ENCODE measurements around the gene EFEMP1. TPM values are rescaled to one million over a fixed set of nuclear protein-coding genes. Genes with fewer than 3 reads are reported as not detected.

The EFEMP1 gene, protein sequence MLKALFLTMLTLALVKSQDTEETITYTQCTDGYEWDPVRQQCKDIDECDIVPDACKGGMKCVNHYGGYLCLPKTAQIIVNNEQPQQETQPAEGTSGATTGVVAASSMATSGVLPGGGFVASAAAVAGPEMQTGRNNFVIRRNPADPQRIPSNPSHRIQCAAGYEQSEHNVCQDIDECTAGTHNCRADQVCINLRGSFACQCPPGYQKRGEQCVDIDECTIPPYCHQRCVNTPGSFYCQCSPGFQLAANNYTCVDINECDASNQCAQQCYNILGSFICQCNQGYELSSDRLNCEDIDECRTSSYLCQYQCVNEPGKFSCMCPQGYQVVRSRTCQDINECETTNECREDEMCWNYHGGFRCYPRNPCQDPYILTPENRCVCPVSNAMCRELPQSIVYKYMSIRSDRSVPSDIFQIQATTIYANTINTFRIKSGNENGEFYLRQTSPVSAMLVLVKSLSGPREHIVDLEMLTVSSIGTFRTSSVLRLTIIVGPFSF
- total RNA-seq: 2.8 TPM

DNA sequence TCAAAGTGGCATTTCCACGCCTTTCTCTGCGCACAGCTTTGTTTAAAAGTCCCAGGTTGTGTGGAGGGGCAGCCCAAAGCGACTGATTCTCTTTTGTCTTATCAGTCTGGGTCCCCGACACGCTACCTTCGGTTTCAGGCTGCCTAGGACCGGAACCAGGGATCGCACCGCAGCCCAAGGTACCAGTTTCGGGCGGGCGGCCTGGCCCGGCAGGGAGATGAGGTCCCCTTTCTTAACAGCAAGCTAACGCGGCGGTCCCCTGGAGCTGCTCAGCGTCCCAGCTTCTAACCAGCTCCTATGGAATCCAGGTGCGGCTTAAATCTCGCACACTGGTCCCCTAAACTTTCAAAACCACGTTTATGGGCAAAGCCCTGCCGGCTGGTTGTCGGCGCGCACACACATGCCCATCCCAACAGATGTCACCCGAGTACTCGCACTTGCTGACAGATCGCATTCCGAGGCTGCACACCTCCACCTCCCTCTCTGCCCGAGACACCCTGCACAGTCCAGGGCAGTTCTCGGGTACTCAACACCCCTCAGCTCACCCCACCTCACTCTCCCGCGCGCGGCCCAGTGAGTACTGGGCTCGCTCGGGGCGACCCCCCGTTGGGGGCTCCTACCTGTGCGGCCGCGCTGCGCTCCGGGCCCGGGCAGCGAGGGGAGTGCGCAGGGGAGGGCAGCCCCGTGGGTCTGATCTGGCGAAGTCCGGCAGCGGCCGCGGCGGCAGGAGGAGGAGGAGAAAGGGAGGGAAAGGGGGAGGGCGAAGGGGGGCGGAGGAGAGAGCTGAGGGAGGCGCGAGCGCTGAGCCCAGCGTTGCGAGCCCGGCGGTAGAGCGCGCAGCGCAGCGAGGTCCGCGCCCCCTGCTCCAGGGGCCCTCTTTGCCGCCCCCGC lies at the start of gene EFEMP1:
EFEMP1 (minus strand) TSS at position 692 of the 891 bp plus-strand sequence. CDS start 1,342 bp downstream, outside the sequence.
- DNase-seq: no peak

DNA sequence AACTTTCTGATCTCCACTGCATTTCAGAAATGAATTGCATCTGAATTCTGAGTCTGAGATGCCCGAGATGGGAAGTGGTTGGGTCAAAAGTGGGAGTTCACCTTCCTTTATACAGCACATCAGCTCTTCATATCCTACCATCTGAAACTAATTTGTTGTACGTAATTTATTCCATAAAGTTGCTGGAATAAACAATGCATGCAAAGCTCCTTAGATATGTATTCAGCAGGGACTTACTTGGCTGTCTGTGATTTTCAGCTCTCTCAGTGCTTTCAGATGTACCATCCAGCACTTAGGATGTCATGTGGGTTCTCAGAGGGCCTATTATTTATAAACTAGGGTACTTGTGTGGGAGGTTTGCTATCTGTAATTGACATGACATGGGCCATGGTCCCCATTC lies 46.9 kb upstream of the EFEMP1 start:
- DNase-seq: no peak

DNA sequence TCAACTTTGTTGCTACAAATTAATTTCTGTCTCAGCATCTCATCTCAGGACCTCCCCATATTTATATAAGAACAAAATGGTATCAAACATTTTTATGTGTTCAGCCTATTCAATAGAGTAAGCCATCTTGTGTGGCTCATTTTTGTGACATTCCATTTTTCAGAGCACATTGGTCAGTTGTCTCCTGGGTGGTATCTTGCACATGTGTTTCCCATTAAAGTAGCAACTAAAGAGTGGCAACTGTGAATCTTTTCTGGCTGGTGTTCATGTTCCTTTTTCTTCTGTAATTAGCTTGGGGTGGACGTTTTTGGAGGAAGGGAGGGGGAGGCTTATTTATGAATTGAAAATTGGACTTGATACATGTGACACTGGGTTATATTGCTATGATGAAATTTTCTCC lies 45.4 kb upstream of the EFEMP1 start:
- DNase-seq: no peak

DNA sequence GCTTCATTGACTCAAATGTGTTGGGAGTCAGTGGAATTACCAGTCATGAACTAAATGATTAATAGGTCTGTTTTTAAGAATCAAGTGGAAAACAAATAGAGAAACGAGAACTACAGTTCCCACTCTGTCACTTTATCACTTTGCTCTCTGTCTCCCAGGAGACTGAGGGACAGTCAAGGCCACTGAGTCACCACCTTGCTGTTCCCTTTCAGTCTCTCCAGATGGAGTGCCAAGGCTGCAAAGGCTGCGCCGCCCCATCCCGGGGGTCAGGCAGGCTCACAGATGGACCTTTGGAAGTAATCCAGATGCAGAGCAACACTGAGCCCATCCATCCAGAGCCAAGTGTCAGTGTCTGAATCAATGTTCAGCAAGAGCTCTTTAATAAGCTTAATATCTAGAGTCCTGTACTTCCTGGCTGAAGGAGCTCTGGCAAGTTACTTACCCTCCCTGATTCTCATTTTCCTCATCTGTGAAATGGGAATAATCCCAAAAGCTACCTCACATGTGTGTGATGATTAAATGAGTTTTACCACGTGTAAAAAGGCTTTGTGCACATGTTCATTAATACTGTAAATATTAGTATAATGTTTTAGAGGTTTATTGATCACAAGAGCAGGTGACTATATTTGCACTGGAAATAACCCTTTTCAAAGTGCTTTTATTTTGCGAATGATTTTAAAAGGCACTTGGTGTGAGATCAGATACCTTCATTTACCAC lies 43.0 kb upstream of the EFEMP1 start:
- peak; percentile 10 for DNase-seq

DNA sequence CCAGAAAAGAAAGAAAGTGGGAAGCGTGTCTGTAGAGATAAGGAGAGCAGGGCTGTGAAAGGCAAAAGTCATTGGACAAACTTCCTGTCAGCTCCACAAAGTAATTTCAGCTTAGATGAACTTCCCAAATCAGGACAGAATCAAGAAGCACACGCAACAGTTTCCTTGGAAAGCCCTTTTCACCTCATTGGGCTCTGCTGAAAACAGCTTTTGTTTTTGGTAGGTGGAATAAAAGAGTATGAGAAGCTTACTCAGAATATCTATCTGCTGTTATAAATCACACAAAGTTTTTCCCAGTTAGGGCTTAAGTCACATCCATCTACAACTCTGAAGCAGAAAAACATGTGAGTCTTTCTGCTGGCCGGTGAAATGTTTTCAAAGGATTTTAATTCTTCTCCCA lies 42.4 kb upstream of the EFEMP1 start:
- DNase-seq: no peak

DNA sequence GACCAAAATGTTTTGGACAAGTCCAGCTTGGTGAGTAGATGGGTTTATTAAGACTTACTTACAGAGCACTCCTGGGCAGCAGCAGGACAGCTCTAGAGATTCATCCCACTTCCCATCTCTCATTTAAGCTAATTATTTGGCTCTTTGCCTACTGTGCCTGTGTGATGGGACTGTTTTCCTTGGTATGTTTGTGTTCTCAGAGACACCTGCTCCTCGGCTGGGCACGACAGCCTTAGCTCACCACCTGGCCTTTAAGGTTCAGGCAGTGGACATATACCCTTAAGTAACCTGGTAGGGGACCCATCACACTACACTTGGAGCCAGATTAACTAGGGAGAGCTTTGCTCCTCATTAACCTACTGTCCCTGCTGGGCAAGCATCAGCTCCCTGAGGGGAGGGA lies 41.7 kb upstream of the EFEMP1 start:
- no peak for DNase-seq

DNA sequence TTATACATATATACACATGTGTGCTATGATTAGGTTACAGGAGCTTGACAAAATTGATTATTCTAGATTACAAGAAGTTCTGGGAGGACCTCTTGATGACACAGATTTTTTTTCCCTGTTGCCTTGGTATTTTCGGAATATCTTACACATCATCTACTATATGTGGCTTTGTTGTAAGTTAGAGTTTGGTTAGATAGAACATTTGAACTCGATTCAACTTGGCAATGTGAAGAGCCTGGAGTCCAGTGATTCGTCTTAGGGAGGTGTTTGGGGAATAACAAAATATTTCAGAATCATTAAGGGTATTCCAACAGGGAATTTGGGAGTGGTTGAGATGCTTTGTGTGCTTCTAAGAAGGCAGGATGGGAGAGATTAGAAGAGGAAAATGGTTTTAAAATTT lies 39.3 kb upstream of the EFEMP1 start:
- DNase-seq: no peak

DNA sequence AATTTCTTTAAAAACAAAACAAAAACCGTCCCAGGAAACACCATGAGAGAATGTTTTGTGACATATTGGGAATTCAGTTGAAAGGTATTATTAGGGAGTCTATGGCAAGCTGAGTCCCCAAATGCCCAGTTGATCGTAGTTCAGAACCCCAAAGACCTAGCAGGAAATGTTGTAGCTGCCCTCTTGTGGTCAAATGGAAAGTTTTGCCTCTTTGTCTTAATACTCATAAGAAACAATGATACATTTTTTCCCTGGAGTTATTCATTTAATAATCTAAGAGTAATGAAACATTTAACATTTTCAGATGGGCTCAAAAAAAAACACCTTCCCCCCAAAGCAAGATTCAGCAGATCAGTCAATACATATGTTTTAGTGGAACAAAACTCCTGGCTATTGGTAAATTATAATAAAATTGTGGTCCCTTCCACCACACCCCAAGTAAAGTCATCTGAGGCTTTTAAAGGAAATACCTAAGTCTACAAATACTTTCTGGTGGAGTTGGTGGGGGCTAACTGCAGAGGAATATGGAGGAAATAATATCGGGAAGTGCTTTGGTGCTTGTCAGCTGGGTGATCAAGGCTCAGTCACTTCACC lies 37.8 kb upstream of the EFEMP1 start:
- DNase-seq: no peak

DNA sequence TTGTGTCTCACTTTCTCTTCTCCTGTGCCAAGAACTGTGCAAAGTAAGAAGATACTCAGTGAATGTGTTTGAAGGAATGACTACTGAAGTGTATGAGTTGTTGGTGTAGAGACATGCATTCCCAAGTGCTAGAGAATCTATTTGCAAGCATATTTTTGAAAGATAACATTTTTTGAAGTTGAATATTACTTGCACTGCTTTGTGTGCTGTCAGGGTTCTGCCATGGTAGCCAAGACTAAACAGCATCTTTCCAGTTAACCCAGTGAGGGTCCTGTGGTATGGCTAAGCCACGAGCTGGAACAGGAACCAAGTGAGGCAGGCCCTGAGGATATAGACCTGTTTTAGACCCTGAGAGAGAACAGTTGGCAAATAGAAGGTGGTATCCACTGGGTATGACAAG lies 35.2 kb upstream of the EFEMP1 start:
- DNase-seq: no peak

DNA sequence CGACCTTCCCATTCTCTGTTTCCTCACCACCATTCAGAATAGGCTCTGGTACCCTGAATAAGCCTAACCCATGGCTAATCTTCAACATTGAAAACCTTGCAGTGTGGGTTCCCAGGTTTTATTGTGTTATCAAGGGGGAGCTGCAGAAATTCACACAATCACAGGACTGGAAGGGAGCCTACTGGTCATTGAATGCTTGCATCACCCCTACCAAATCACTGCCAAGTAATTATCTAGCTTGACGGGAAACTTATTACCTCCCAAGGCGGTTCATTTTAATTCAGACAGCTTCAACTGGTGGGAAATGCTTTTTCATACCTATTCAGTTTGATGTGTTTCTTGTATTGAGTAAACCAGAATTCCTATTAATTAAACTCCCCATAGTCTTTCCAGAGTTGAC lies 33.6 kb upstream of the EFEMP1 start:
- no peak for DNase-seq

DNA sequence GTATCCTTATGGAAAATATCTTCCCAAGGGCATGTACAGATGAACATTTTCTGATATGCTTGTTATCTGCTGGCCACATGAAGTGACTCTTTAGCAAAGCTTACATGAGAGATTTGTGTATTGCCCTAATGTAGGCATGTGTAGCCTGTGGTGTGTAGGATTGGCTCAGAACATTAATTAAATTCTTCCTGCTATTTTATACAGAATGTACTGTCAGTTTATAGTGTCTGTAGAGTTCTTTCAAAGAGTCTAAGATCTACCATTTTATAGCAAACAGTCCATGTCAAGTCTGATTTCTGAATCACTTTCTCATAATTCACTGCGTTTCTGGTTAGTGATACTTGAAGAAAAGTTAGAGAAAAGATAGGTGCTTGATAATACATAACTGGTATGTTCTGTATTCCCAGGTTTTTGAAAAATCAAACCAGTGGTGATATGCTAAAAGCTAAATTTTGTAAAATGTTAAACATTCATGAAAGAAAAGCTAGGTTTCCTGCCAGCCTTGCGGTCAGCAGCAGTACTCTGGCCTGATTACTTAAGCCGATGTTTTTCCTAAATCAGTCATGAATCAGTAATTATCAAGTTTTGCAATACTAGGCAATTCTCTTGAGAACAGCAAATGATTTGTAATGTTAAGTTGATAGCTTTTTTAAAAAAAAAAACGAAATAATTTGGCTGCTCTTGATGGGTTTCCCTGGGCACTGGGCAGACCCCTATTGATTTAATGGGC lies 30.9 kb upstream of the EFEMP1 start:
- no peak for DNase-seq

DNA sequence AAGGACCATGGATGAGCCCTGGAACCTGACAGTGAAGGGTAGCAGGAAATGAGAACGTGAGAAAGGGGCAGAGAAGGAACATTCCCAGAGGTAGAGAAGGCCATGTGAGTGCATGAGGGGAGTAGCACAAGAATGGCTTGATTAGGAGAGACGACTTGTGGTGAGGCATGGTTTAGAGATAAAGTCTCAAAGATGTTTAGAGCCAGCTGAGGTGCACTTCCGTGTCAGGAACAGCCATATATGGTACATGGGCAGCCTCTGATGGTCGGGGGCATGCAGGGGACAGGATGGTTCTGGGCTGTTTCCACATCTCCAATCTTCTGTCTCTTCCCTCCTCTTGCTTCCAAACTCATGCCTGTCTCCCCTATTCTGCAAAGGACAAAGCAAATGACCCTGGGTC lies 28.8 kb upstream of the EFEMP1 start:
- no peak for DNase-seq

DNA sequence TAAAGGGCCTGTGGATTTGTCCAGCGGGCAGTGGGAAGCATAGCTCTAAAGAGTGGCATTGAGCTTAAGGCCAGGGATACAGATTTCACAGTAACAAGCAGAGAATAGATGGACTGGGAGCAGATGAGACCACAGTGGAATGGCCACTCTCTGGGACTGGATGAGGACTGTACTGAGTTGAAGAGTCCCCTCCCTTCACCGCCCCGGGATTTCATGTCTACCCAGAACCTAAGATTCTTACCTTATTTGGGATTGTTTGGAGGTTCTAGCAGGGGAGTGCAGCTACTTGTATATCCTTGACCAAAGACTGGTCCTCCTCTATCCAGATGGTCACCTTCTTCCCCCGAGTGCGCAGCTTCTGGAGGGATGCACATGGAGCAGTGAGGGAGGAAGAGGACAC lies 28.0 kb upstream of the EFEMP1 start:
- no peak for DNase-seq

DNA sequence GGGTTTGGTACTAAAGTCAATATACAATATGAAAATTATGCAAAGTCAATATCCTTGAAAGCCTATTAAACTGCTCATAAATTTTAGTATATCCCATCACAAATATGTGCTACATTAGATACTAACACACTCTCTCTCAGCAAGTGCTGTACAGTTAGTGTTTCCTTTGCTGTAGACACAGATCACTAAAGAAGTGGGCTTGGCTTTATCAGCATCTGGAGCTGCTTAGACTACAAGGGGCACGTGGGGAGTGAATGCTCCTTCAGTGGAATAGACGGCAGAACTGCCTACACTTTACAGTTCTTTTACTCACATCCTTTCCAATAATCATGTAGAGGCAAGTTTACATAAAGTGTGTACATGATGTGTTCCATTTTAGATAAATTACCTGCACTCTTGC lies 26.0 kb upstream of the EFEMP1 start:
- DNase-seq: no peak

DNA sequence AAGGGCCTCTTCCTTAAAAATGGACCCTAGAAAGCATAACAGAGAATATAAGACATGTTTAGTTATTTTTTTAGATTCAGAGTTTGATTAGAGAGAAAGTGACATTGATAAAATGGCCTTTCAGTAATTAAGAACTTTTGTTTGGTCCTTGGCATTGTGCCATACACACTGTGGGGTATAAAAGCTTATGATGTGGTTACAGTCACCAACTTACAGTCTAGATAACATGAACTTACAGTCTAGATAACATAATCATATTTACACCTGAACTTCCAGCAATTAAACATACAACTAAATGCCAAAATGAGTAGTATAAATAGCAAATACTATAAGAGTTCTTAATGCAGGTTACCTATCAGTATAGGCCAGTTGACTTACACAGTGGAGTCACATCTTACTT lies 25.6 kb upstream of the EFEMP1 start:
- no peak for DNase-seq

DNA sequence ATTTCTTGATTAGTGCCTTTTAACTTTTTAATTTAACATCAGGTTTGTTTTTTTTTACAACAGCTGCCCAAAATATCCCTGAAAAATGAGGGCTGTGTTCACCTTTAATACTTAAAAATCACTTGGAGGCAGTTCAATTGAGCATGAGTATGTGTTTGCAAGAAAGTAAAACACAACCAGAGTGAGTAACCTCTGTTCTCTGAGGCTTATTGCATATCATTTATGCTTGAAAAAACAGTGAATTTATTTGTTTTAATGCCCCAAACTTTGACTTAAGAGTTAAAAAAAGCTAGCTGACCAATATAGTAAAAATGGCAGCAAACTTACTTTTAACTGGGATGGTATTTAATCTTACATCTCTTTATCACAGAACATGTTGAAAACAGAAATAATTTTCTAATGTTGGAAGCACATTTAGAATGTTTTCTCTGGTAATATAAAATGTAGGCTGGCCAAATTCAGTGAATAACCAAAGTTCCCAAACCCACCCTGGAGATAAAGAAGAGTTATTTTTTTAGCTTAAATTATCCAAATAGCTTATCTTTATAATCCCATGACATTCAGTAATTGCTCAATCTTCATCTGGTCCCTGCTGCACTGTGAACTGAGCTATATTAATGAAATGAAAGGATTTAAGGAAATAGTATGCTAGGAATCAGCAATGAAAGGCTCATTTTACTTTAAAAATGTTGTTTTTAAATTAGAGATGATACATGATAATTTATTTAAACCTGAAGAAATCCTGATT lies 24.8 kb upstream of the EFEMP1 start:
- no peak for DNase-seq

DNA sequence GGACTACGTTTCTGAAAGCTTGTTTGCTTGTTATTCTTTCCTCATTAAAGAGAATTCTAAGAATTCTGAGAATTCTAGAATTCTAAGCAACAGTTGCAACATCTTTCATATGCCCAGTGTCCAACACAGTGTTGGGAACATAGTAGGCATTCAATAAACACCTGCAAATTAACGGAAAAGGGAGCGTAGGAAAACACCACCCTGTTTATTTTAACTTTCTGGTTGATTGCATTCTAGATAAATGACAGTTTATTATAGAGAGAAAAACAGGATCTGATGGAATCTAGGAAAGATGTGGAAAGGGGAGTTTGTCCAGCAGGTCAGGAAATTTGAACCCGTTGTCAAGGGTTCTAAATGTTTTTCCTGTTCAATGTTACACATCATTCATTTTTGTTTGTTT lies 24.2 kb upstream of the EFEMP1 start:
- no peak for DNase-seq

DNA sequence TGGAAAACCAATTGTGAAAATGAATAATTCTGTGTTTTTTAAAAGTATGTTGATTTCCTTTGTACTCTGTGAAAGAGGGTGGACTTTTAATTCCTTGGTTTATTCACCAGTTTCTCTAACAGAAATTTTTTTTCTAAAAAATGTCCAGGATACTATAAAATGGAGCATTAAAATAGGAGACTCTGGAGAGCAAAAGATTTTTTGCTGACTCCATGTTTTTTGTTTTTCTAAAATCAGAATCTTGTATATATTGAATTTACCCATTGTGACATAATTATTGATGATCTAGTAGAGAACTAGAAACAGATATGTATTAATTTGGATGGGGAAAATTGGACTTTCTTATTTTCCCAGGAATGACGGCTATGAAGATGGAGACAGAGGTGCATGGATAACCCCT lies 23.2 kb upstream of the EFEMP1 start:
- no peak for DNase-seq

DNA sequence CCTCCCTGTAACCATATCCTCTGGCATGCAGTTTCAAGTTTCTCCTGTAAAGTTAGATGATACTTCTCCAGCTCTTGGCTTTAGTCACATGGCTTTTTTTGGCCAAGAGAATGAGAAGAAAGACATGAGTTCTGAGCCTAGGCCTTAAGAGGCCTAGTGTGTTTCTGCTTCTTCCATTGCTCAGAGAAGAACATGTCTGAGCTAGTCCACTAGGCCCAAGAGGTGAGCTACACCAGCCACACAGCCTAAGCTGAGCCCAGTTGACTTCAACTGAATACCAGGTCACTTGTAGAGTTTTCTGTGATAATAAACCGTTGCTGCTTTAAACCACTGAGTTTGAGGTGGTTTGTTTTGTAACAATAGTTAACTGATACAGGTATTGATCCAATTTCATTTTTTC lies 19.9 kb upstream of the EFEMP1 start:
- no peak for DNase-seq

DNA sequence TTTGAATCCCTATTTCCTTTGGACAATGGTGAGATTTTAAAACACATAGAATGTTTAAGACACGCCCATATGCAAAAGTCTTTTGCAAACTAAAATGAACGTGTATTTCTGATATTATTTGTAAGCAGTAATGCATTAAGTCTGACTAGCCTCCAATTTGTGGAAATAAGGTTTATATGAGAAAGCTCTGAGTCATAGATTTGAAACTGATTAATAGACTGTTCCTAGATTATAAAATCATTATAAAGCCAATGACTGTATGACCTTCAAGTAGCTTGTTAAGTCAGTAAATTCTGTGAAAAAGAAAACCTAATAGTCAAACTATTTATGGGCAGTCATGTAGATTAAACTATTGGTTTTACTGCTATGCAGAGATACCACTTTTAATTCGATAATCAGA lies 12.8 kb upstream of the EFEMP1 start:
- no peak for DNase-seq

DNA sequence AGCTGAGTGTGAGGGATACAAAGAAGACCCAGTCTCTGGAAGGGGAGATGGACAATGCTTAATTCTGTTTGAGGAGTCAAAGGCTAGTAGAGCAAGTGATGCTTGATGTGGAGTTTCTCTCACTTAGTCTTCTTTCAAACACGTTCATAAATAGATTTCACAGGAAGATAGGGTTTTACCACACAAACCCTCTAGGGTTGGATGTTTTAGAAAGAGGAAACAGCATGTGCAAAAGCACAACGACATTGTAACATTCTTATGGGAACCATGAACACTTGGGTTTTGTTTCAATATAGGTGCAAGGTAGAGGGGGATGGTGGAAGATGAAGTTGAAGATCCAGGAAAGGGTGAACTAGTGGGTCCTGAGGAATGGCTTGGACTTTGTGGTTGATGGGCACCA lies 10.8 kb upstream of the EFEMP1 start:
- no peak for DNase-seq

Data from occipital lobe (tissue), 2 donors.